IMR-90 (cell line): ENCODE data around the gene C10orf90. TPM values are rescaled to one million over a fixed set of nuclear protein-coding genes. Genes with fewer than 3 reads are reported as not detected.

ENCODE experiments used
- ATAC-seq: fragments of 200-7000 bp; cut with Tn5 transposase; 2 replicates; pipeline ENCODE4 v1.9.1; 2020; ENCODE audit warnings: low read depth, mild to moderate bottlenecking, moderate library complexity
- BruUV-seq: library from RNA; stranded (reverse); fragments of 400-500 nt; replicated peaks from 2 replicates; lab custom pipeline; 2021; lab: Mats Ljungman, UMichigan
- CTCF ChIA-PET: fragments of 300-600 bp; formaldehyde crosslinking; extraction: SDS; loops from one replicate; lab custom pipeline; 2021; ENCODE audit warnings: antibody characterized with exemption; lab: Yijun Ruan, JAX
- POLR2A ChIA-PET: fragments of 300-600 bp; sonication (Branson Sonifier 250); formaldehyde crosslinking; loops from one replicate; lab custom pipeline; 2022; ENCODE audit warnings: antibody characterized with exemption; ENCODE audit not compliant: unreplicated experiment; lab: Charles Lee
- DNase-seq: peaks from one replicate; pipeline ENCODE4 v3.0.0; 2013
- H2AFZ ChIP-seq: replicated peaks from 2 replicates; pipeline ENCODE3; 2013; ENCODE audit warnings: low read length, mild to moderate bottlenecking; ENCODE audit not compliant: poor library complexity
- H2AK5ac ChIP-seq: 2 replicates; pipeline ENCODE4 v1.6.1; 2013; ENCODE audit warnings: low read depth, low read length, inconsistent platforms
- H2AK9ac ChIP-seq: replicated peaks from 2 replicates; pipeline ENCODE3; 2013; ENCODE audit warnings: mild to moderate bottlenecking, low read depth, low read length, moderate library complexity; ENCODE audit not compliant: poor library complexity
- H2BK120ac ChIP-seq: 2 replicates; pipeline ENCODE4 v1.6.1; 2013; ENCODE audit warnings: low read depth, low read length, inconsistent platforms
- H2BK15ac ChIP-seq: 3 replicates; pipeline ENCODE4 v1.6.1; 2013; ENCODE audit warnings: low read depth, low read length, inconsistent platforms
- H2BK20ac ChIP-seq: 2 replicates; pipeline ENCODE4 v1.6.1; 2013; ENCODE audit warnings: low read depth, mild to moderate bottlenecking, inconsistent platforms, low read length, moderate library complexity
- H2BK5ac ChIP-seq: 2 replicates; pipeline ENCODE4 v1.6.1; 2013; ENCODE audit warnings: mild to moderate bottlenecking, low read depth, low read length, inconsistent platforms; ENCODE audit not compliant: poor library complexity, severe bottlenecking
- H3K14ac ChIP-seq: replicated peaks from 2 replicates; pipeline ENCODE4 v1.6.1; 2013; ENCODE audit warnings: low read depth, low read length, inconsistent platforms
- H3K18ac ChIP-seq: 2 replicates; pipeline ENCODE4 v1.6.1; 2013; ENCODE audit warnings: low read depth, low read length, control low read depth
- H3K23ac ChIP-seq: 2 replicates; pipeline ENCODE4 v1.6.1; 2013; ENCODE audit warnings: low read depth, low read length, inconsistent platforms
- H3K27ac ChIP-seq: 2 replicates; pipeline ENCODE4 v1.5.1; 2013; ENCODE audit warnings: mild to moderate bottlenecking, control low read depth, low read length; ENCODE audit not compliant: insufficient read depth
- H3K27me3 ChIP-seq: 2 replicates; pipeline ENCODE4 v1.6.1; 2013; ENCODE audit warnings: low read length; ENCODE audit not compliant: control insufficient read depth, insufficient read depth
- H3K36me3 ChIP-seq: 2 replicates; pipeline ENCODE4 v1.6.1; 2013; ENCODE audit warnings: low read length, mixed read lengths; ENCODE audit not compliant: control insufficient read depth, insufficient read depth
- H3K4ac ChIP-seq: 2 replicates; pipeline ENCODE4 v1.6.1; 2013; ENCODE audit warnings: low read depth, low read length, inconsistent platforms
- H3K4me1 ChIP-seq: 2 replicates; pipeline ENCODE4 v1.6.1; 2013; ENCODE audit warnings: low read length, mixed read lengths; ENCODE audit not compliant: control insufficient read depth, insufficient read depth
- H3K4me2 ChIP-seq: 2 replicates; pipeline ENCODE4 v1.6.1; 2013; ENCODE audit warnings: low read depth, mild to moderate bottlenecking, control low read depth, low read length, moderate library complexity
- H3K4me3 ChIP-seq: 2 replicates; pipeline ENCODE4 v1.5.1; 2013; ENCODE audit warnings: low read depth, mild to moderate bottlenecking, control low read depth, low read length, moderate library complexity; ENCODE audit not compliant: insufficient read depth
- H3K56ac ChIP-seq: 2 replicates; pipeline ENCODE4 v1.6.1; 2013; ENCODE audit warnings: low read length, inconsistent platforms; ENCODE audit not compliant: insufficient read depth; ENCODE audit errors: extremely low read depth
- H3K79me1 ChIP-seq, 2 experiments: 2 replicates each; pipeline ENCODE4 v1.6.1; 2013; ENCODE audit warnings: low read length in 2 of 2, inconsistent platforms in 1 of 2, low read depth in 1 of 2
- H3K9ac ChIP-seq: 2 replicates; pipeline ENCODE4 v1.6.1; 2013; ENCODE audit warnings: low read depth, low read length, control low read depth
- H3K9me1 ChIP-seq: 2 replicates; pipeline ENCODE4 v1.6.1; 2013; ENCODE audit warnings: low read length, inconsistent platforms; ENCODE audit not compliant: insufficient read depth
- H3K9me3 ChIP-seq: 2 replicates; pipeline ENCODE4 v1.6.1; 2013; ENCODE audit warnings: low read length; ENCODE audit not compliant: control insufficient read depth, insufficient read depth
- H4K20me1 ChIP-seq: 2 replicates; pipeline ENCODE4 v1.6.1; 2013; ENCODE audit warnings: low read length, inconsistent platforms; ENCODE audit not compliant: insufficient read depth
- H4K5ac ChIP-seq: 2 replicates; pipeline ENCODE4 v1.6.1; 2013; ENCODE audit warnings: mild to moderate bottlenecking, low read depth, low read length, control low read depth
- H4K8ac ChIP-seq, 2 experiments: 2 replicates each; pipeline ENCODE4 v1.6.1; 2013; ENCODE audit warnings: low read depth in 2 of 2, low read length in 2 of 2, control low read depth in 1 of 2, inconsistent platforms in 1 of 2
- H4K91ac ChIP-seq: 2 replicates; pipeline ENCODE4 v1.6.1; 2013; ENCODE audit warnings: low read depth, low read length, inconsistent platforms; ENCODE audit not compliant: insufficient read depth
- BHLHE40 ChIP-seq: fragments of 150-350 bp; IDR thresholded peaks from 2 replicates; pipeline ENCODE4 v1.6.1; 2016; ENCODE audit warnings: mild to moderate bottlenecking, low read depth, low read length
- CEBPB ChIP-seq: IDR thresholded peaks from 2 replicates; pipeline ENCODE4 v1.6.1; 2012; ENCODE audit warnings: low read depth, low read length, improper control_type of control experiment
- CHD1 ChIP-seq: IDR thresholded peaks from 2 replicates; pipeline ENCODE4 v1.6.1; 2012; ENCODE audit warnings: low read depth, low read length, improper control_type of control experiment
- CTCF ChIP-seq: conservative IDR thresholded peaks from 2 replicates; pipeline ENCODE4 v1.5.1; 2012; ENCODE audit warnings: mild to moderate bottlenecking, low read depth, low read length, improper control_type of control experiment
- FOS ChIP-seq: fragments of 150-350 bp; IDR thresholded peaks from 2 replicates; pipeline ENCODE4 v1.6.1; 2016; ENCODE audit warnings: low read depth, low read length
- MAFK ChIP-seq: IDR thresholded peaks from 2 replicates; pipeline ENCODE4 v1.6.1; 2012; ENCODE audit warnings: low read depth, low read length, improper control_type of control experiment
- MAZ ChIP-seq: IDR thresholded peaks from 2 replicates; pipeline ENCODE4 v1.6.1; 2012; ENCODE audit warnings: low read depth, mild to moderate bottlenecking, low read length, improper control_type of control experiment, moderate library complexity, borderline replicate concordance
- MXI1 ChIP-seq: IDR thresholded peaks from 2 replicates; pipeline ENCODE4 v1.6.1; 2012; ENCODE audit warnings: low read depth, mild to moderate bottlenecking, low read length, moderate library complexity, borderline replicate concordance
- NFE2L2 ChIP-seq: fragments of 150-350 bp; IDR thresholded peaks from 2 replicates; pipeline ENCODE4 v1.6.1; 2016; ENCODE audit warnings: low read depth, mild to moderate bottlenecking, low read length
- POLR2A ChIP-seq: IDR thresholded peaks from 2 replicates; pipeline ENCODE4 v1.6.1; 2012; ENCODE audit warnings: mild to moderate bottlenecking, low read depth, low read length
- RAD21 ChIP-seq: IDR thresholded peaks from 2 replicates; pipeline ENCODE4 v1.6.1; 2012; ENCODE audit warnings: low read length, improper control_type of control experiment
- RCOR1 ChIP-seq: IDR thresholded peaks from 2 replicates; pipeline ENCODE4 v1.6.1; 2012; ENCODE audit warnings: mild to moderate bottlenecking, low read length, improper control_type of control experiment; ENCODE audit not compliant: insufficient replicate concordance
- RFX5 ChIP-seq: IDR thresholded peaks from 2 replicates; pipeline ENCODE4 v1.8.0; 2012; ENCODE audit warnings: low read depth, mild to moderate bottlenecking, low read length, moderate library complexity
- SMC3 ChIP-seq: fragments of 150-350 bp; IDR thresholded peaks from 2 replicates; pipeline ENCODE4 v1.6.1; 2016; ENCODE audit warnings: low read depth, mild to moderate bottlenecking, antibody characterized with exemption, low read length, moderate library complexity
- USF2 ChIP-seq: fragments of 150-350 bp; IDR thresholded peaks from 2 replicates; pipeline ENCODE4 v1.6.1; 2017; ENCODE audit warnings: mild to moderate bottlenecking, antibody characterized with exemption, low read length, low read depth
- WGBS, 2 experiments: methylation state at CpG; one replicate each; pipeline versions ENCODE4 v1.1.5 to v1.1.7; 2013; ENCODE audit warnings: missing lambda C conversion rate in 2 of 2; ENCODE audit not compliant: insufficient read length in 1 of 2; ENCODE audit errors: extremely low coverage in 2 of 2; 5-methylcytosine and 5-hydroxymethylcytosine counted together
- dilution Hi-C: fragments of 300-500 bp; cut with HindIII; formaldehyde crosslinking; loops from one replicate; pipeline ENCODE4 v1.14.3; 2018; ENCODE audit warnings: low sequenced_read_pairs; ENCODE audit not compliant: unreplicated experiment
- in situ Hi-C: fragments of 300-500 bp; cut with MboI; formaldehyde crosslinking; loops from 3 replicates; pipeline ENCODE4 v1.14.3; 2019; ENCODE audit warnings: low sequenced_read_pairs, inconsistent platforms, mixed read lengths
- intact Hi-C: fragments of 100-400 bp; cut with micrococcal nuclease; formaldehyde crosslinking; loops from 2 replicates; pipeline ENCODE4 v1.10.0; 2022
- polyA plus RNA-seq, 3 experiments: library from polyadenylated mRNA; depleted of rRNA; stranded (reverse); fragments of >200 nt; gene quantifications; 2 replicates each; pipeline ENCODE4 v1.2.3, GENCODE V29; 2012; ENCODE audit warnings: low replicate concordance in 1 of 3
- total RNA-seq: library from RNA; depleted of rRNA; stranded (reverse); fragments of >200 nt; gene quantifications from 2 replicates; pipeline ENCODE4 v1.2.3, GENCODE V29; 2012
- TF ChIP-seq, protein P1 (sequence below): fragments of 150-350 bp; IDR thresholded peaks from 2 replicates; pipeline ENCODE4 v1.6.1; 2016; ENCODE audit warnings: low read depth, mild to moderate bottlenecking, low read length, moderate library complexity, borderline replicate concordance

C10orf90 gene
- total and polyA plus RNA-seq, 2 of the 4 experiments (the other 2 are of a cell fraction) = 0.05 to 0.18 TPM

DNA sequence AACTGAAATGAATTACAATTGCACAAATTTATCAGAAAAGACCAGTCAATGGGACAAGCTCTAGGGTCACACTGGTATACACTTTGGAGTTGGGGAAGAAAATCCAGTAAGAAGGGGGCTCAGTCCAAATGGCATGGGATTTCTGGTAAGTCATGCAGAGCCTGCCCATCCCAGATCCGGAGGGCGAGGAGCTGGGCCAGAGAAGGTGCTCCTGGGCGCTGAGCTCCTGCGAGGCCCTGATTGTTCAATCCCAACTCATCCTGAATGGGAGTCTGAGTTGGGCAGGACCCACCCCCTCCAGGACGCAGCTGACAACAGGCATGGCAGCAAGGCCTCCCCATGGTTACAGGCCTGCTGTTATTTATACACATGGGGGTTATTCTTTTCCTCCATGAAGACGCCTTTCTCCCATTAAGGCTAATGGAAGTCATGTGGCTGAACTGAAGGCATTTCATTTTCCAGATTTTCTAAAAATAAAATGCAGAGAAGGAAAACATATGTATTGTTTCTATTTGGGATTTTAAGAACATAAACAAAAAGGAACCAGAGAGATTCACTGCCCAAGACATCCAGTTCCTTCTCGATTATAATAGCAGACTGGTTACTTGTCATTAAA is 191.1 kb downstream of the C10orf90 start:
- no peak overlapping the region for H2AK5ac ChIP-seq
- H3K36me3 ChIP-seq = no peaks in the 10 kb centered on the region
- TF ChIP-seq FOS = no peak
- TF ChIP-seq RFX5 = no peak
- no peak for TF ChIP-seq CHD1
- TF ChIP-seq MXI1 = no peak
- no peak for TF ChIP-seq USF2
- TF ChIP-seq SMC3 = no peak
- no peak for TF ChIP-seq RCOR1
- no peak for TF ChIP-seq NFE2L2
- no peak for TF ChIP-seq CTCF
- TF ChIP-seq, protein P1, sequence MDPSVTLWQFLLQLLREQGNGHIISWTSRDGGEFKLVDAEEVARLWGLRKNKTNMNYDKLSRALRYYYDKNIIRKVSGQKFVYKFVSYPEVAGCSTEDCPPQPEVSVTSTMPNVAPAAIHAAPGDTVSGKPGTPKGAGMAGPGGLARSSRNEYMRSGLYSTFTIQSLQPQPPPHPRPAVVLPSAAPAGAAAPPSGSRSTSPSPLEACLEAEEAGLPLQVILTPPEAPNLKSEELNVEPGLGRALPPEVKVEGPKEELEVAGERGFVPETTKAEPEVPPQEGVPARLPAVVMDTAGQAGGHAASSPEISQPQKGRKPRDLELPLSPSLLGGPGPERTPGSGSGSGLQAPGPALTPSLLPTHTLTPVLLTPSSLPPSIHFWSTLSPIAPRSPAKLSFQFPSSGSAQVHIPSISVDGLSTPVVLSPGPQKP = no peak
- TF ChIP-seq RAD21 = no peak
- no peak for TF ChIP-seq MAZ
- TF ChIP-seq POLR2A = no peak
- no peak for TF ChIP-seq MAFK
- TF ChIP-seq CEBPB = no peak
- no peak for TF ChIP-seq BHLHE40
- WGBS, 2 experiments = no CpG with 5 or more reads among the region's 7 CpGs
- no peak overlapping the region for H3K4ac ChIP-seq
- no peak overlapping the region for H2BK5ac ChIP-seq
- dilution Hi-C loops (no loop called here), in situ Hi-C loops (no loop called here), intact Hi-C loops (no loop called here)
- H3K18ac ChIP-seq = no peak overlapping the region
- H2BK120ac ChIP-seq = no peak overlapping the region
- H2BK20ac ChIP-seq = no peak overlapping the region
- H3K9ac ChIP-seq = no peak overlapping the region
- DNase-seq (no peak), ATAC-seq (no peak)
- H3K4me1 ChIP-seq = no peaks in the 10 kb centered on the region
- H3K79me1 ChIP-seq = no peaks in the 10 kb centered on the region
- no peak overlapping the region for H3K23ac ChIP-seq
- H3K56ac ChIP-seq = no peak overlapping the region
- H3K14ac ChIP-seq = no peak overlapping the region
- H3K9me3 ChIP-seq = peaks cover 3% of the 10 kb centered on the region; the same call in 1 of the 2 replicates
- peaks cover 4% of the 10 kb centered on the region for H3K27me3 ChIP-seq
- H2AFZ ChIP-seq = no peak overlapping the region
- no peak overlapping the region for H4K91ac ChIP-seq
- no peak overlapping the region for H2BK15ac ChIP-seq
- H3K4me2 ChIP-seq = no peak overlapping the region
- no peak overlapping the region for H4K8ac ChIP-seq
- H3K9me1 ChIP-seq = no peaks in the 10 kb centered on the region; the same call in 1 of the 2 replicates
- H3K27ac ChIP-seq = no peak overlapping the region
- H3K4me3 ChIP-seq = no peak overlapping the region
- no peak overlapping the region for H2AK9ac ChIP-seq
- no TSS peak for BruUV-seq
- POLR2A ChIA-PET = no interaction called here
- CTCF ChIA-PET = interaction anchor here (1.0 kb wide), 1 partner anchor 24 kb away, joined by 3 read pairs; no protein-coding TSS in a partner anchor
- H4K20me1 ChIP-seq = no peaks in the 10 kb centered on the region
- no peak overlapping the region for H4K5ac ChIP-seq
